ENCODE data around the gene FAM180A.

DNA sequence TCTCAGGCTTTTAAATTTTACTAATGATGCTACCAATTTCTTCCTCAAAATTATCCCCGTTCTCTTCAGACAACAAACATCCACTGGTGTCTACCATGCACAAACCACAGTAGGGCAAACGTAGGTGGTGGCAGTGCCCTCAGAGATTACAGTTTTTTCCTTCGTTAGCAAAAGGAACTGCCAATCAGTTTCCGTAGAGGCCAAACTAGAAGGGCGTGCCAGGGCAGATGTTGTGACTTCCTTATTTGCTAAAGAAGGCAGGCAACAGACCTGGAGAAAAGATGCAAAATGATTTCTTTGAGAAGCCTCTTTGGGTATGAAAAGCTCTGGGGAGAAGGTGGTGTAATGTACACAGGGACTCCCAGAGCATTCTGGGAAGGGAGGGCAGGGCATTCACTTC, 7.6 kb upstream of the FAM180A start:
- TF ChIP-seq, protein P1, sequence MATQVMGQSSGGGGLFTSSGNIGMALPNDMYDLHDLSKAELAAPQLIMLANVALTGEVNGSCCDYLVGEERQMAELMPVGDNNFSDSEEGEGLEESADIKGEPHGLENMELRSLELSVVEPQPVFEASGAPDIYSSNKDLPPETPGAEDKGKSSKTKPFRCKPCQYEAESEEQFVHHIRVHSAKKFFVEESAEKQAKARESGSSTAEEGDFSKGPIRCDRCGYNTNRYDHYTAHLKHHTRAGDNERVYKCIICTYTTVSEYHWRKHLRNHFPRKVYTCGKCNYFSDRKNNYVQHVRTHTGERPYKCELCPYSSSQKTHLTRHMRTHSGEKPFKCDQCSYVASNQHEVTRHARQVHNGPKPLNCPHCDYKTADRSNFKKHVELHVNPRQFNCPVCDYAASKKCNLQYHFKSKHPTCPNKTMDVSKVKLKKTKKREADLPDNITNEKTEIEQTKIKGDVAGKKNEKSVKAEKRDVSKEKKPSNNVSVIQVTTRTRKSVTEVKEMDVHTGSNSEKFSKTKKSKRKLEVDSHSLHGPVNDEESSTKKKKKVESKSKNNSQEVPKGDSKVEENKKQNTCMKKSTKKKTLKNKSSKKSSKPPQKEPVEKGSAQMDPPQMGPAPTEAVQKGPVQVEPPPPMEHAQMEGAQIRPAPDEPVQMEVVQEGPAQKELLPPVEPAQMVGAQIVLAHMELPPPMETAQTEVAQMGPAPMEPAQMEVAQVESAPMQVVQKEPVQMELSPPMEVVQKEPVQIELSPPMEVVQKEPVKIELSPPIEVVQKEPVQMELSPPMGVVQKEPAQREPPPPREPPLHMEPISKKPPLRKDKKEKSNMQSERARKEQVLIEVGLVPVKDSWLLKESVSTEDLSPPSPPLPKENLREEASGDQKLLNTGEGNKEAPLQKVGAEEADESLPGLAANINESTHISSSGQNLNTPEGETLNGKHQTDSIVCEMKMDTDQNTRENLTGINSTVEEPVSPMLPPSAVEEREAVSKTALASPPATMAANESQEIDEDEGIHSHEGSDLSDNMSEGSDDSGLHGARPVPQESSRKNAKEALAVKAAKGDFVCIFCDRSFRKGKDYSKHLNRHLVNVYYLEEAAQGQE (IDR thresholded peaks at IDR 0.05; ENCODE audit: unreplicated experiment): no peak
- TF ChIP-seq, protein P2, sequence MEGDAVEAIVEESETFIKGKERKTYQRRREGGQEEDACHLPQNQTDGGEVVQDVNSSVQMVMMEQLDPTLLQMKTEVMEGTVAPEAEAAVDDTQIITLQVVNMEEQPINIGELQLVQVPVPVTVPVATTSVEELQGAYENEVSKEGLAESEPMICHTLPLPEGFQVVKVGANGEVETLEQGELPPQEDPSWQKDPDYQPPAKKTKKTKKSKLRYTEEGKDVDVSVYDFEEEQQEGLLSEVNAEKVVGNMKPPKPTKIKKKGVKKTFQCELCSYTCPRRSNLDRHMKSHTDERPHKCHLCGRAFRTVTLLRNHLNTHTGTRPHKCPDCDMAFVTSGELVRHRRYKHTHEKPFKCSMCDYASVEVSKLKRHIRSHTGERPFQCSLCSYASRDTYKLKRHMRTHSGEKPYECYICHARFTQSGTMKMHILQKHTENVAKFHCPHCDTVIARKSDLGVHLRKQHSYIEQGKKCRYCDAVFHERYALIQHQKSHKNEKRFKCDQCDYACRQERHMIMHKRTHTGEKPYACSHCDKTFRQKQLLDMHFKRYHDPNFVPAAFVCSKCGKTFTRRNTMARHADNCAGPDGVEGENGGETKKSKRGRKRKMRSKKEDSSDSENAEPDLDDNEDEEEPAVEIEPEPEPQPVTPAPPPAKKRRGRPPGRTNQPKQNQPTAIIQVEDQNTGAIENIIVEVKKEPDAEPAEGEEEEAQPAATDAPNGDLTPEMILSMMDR (conservative IDR thresholded peaks at IDR 0.05; ENCODE audit: low read depth in 2 of 2): no peak
- TF ChIP-seq EZH2 (IDR thresholded peaks at IDR 0.05; ENCODE audit: low read depth, unreplicated experiment) (no peak), POLR2AphosphoS5 (IDR thresholded peaks at IDR 0.05; ENCODE audit: low read depth) (no peak), NANOG (IDR thresholded peaks at IDR 0.05; ENCODE audit: borderline replicate concordance) (no peak), EZH2phosphoT487 (IDR thresholded peaks at IDR 0.05; ENCODE audit: unreplicated experiment) (no peak), CREB1 (CRISPR knock-in tag; IDR thresholded peaks at IDR 0.05; ENCODE audit: low read depth) (no peak), JUNB (IDR thresholded peaks at IDR 0.05; ENCODE audit: unreplicated experiment) (no peak), ZNF331 (CRISPR knock-in tag; IDR thresholded peaks at IDR 0.05; ENCODE audit: low read depth) (no peak)
- TF ChIP-seq, protein P3, sequence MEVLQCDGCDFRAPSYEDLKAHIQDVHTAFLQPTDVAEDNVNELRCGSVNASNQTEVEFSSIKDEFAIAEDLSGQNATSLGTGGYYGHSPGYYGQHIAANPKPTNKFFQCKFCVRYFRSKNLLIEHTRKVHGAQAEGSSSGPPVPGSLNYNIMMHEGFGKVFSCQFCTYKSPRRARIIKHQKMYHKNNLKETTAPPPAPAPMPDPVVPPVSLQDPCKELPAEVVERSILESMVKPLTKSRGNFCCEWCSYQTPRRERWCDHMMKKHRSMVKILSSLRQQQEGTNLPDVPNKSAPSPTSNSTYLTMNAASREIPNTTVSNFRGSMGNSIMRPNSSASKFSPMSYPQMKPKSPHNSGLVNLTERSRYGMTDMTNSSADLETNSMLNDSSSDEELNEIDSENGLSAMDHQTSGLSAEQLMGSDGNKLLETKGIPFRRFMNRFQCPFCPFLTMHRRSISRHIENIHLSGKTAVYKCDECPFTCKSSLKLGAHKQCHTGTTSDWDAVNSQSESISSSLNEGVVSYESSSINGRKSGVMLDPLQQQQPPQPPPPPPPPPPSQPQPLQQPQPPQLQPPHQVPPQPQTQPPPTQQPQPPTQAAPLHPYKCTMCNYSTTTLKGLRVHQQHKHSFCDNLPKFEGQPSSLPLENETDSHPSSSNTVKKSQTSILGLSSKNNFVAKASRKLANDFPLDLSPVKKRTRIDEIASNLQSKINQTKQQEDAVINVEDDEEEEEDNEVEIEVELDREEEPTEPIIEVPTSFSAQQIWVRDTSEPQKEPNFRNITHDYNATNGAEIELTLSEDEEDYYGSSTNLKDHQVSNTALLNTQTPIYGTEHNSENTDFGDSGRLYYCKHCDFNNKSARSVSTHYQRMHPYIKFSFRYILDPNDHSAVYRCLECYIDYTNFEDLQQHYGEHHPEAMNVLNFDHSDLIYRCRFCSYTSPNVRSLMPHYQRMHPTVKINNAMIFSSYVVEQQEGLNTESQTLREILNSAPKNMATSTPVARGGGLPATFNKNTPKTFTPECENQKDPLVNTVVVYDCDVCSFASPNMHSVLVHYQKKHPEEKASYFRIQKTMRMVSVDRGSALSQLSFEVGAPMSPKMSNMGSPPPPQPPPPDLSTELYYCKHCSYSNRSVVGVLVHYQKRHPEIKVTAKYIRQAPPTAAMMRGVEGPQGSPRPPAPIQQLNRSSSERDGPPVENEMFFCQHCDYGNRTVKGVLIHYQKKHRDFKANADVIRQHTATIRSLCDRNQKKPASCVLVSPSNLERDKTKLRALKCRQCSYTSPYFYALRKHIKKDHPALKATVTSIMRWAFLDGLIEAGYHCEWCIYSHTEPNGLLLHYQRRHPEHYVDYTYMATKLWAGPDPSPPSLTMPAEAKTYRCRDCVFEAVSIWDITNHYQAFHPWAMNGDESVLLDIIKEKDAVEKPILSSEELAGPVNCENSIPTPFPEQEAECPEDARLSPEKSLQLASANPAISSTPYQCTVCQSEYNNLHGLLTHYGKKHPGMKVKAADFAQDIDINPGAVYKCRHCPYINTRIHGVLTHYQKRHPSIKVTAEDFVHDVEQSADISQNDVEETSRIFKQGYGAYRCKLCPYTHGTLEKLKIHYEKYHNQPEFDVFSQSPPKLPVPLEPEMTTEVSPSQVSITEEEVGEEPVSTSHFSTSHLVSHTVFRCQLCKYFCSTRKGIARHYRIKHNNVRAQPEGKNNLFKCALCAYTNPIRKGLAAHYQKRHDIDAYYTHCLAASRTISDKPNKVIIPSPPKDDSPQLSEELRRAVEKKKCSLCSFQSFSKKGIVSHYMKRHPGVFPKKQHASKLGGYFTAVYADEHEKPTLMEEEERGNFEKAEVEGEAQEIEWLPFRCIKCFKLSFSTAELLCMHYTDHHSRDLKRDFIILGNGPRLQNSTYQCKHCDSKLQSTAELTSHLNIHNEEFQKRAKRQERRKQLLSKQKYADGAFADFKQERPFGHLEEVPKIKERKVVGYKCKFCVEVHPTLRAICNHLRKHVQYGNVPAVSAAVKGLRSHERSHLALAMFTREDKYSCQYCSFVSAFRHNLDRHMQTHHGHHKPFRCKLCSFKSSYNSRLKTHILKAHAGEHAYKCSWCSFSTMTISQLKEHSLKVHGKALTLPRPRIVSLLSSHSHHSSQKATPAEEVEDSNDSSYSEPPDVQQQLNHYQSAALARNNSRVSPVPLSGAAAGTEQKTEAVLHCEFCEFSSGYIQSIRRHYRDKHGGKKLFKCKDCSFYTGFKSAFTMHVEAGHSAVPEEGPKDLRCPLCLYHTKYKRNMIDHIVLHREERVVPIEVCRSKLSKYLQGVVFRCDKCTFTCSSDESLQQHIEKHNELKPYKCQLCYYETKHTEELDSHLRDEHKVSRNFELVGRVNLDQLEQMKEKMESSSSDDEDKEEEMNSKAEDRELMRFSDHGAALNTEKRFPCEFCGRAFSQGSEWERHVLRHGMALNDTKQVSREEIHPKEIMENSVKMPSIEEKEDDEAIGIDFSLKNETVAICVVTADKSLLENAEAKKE (CRISPR knock-in tag; IDR thresholded peaks at IDR 0.05): no peak
- TF ChIP-seq, protein P4, sequence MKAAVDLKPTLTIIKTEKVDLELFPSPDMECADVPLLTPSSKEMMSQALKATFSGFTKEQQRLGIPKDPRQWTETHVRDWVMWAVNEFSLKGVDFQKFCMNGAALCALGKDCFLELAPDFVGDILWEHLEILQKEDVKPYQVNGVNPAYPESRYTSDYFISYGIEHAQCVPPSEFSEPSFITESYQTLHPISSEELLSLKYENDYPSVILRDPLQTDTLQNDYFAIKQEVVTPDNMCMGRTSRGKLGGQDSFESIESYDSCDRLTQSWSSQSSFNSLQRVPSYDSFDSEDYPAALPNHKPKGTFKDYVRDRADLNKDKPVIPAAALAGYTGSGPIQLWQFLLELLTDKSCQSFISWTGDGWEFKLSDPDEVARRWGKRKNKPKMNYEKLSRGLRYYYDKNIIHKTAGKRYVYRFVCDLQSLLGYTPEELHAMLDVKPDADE (IDR thresholded peaks at IDR 0.05): no peak
